Fibroblast of the aortic adventitia (primary cell): ENCODE data around the gene PDE1A. TPM values are rescaled to one million over a fixed set of nuclear protein-coding genes. Genes with fewer than 3 reads are reported as not detected.

Experiments
- DNase-seq: peaks from one replicate; pipeline ENCODE4 v3.0.0-alpha.2; 2010; ENCODE audit warnings: low read depth
- H3K4me3 ChIP-seq: 2 replicates; pipeline ENCODE4 v1.5.1; 2011; ENCODE audit warnings: low read depth, mild to moderate bottlenecking, control low read depth, low read length, moderate library complexity
- total RNA-seq: library from RNA; depleted of rRNA; stranded (reverse); fragments of >200 nt; gene quantifications from 2 replicates; pipeline ENCODE4 v1.2.3, GENCODE V29; 2012; ENCODE audit warnings: low replicate concordance
- TF ChIP-seq, protein P1 (sequence below): IDR thresholded peaks from 2 replicates; pipeline ENCODE4 v1.5.1; 2011; ENCODE audit warnings: mild to moderate bottlenecking, low read length, control low read depth, inconsistent platforms; ENCODE audit not compliant: insufficient read depth

Gene PDE1A
- total RNA-seq, 1 donor: 18.7 TPM

DNA sequence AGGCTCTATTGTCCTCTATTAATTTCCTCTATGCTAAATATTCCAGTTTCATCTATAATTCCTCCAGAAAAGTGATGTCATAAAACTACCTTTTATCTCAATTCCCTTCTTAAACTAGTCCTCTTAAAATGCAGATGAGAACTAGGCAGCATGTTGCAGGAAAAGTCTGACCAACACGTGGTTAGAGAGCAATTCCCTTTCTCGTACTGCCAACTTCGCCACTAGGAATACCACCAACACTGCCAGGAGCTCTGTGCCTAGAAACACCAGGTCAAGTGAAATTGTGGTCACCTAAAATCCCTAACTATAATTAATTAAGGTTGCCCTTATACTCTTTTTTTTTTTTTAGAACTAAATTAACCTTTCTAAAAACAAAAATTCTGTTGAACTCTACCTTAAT is 313.5 kb downstream of the PDE1A start:
- DNase-seq: no peak
- TF ChIP-seq, protein P1, sequence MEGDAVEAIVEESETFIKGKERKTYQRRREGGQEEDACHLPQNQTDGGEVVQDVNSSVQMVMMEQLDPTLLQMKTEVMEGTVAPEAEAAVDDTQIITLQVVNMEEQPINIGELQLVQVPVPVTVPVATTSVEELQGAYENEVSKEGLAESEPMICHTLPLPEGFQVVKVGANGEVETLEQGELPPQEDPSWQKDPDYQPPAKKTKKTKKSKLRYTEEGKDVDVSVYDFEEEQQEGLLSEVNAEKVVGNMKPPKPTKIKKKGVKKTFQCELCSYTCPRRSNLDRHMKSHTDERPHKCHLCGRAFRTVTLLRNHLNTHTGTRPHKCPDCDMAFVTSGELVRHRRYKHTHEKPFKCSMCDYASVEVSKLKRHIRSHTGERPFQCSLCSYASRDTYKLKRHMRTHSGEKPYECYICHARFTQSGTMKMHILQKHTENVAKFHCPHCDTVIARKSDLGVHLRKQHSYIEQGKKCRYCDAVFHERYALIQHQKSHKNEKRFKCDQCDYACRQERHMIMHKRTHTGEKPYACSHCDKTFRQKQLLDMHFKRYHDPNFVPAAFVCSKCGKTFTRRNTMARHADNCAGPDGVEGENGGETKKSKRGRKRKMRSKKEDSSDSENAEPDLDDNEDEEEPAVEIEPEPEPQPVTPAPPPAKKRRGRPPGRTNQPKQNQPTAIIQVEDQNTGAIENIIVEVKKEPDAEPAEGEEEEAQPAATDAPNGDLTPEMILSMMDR: no peak
- no peak overlapping the region for H3K4me3 ChIP-seq

DNA sequence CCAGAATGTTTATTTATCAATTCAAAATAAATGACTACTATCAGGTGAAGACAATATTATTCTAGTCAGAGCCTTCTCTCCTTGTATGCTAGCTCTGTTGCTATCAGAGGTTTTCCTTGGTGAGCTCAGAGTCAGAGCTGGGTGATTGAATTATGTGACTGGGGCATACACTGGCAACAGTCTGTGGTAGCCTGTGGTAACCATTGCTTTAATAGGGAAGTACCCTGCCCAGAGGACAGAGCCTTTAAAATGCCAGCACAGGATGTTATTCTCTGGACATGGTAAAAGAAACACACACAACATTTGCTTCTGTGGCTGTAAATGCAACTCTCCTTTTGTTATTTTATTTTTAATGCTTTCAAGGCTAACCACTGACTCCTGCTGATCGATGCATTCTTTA is 316.5 kb downstream of the PDE1A start:
- TF ChIP-seq, protein P1: no peak
- no peak for DNase-seq
- no peak overlapping the region for H3K4me3 ChIP-seq

DNA sequence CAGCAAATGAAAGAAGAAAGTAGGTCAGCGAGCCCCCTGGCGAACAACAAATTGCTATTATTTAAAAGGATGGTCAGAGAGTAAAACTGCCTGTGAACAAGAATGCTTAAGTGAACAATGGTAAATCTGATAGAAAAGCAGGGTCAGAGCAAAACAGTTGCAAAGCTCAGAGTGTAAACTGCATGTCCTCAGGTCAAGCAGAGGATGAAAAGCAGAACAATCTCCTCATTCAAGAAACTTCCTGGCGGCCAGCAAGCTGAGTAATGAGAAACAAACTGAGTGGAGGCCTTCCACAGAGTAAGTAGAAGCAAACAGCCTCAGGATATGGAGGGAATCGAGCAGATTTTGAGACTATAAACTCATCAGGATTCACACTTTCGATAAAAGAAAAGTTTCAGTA is 323.3 kb downstream of the PDE1A start:
- no peak for DNase-seq
- no peak overlapping the region for H3K4me3 ChIP-seq
- TF ChIP-seq, protein P1: no peak

DNA sequence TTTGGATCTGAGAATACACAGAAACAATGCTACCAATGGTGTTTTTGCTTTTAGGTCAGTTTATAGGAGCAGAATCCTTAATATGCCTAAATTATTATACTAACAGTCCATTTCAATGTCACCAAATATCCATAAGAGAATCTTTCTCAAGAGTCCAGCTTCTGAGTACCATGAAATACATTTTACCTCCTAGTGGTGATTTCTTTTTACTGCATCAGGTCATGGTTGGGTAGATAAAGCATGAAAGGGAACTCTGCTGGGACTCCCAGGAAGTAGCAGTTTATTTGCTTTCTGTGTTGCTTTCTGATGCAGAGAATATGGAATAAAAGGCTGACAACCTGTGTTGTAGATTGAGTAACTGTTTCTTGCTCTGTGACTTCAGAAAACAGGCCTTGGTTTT is 325.6 kb downstream of the PDE1A start:
- DNase-seq: no peak
- TF ChIP-seq, protein P1: peak; percentile 14
- no peak overlapping the region for H3K4me3 ChIP-seq

DNA sequence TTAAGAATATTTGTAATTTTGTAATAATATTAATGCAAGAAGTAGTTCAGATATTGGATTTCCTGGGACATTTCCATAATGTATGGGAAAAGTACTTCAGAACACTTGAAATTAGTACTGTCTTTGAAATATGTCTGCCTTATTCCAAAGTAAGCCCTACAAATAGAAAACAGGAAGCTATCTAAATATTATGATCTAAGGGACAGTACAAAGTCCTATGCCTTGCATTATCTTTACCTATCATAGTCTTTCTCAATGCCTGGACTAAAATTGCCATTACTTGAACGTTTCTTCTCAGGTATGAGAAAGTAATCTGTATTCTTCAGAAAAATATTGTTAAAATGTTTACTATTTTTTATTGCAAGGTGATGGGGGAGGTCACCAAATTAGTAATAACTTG is 328.2 kb downstream of the PDE1A start:
- H3K4me3 ChIP-seq: no peak overlapping the region
- TF ChIP-seq, protein P1: no peak
- DNase-seq: no peak

DNA sequence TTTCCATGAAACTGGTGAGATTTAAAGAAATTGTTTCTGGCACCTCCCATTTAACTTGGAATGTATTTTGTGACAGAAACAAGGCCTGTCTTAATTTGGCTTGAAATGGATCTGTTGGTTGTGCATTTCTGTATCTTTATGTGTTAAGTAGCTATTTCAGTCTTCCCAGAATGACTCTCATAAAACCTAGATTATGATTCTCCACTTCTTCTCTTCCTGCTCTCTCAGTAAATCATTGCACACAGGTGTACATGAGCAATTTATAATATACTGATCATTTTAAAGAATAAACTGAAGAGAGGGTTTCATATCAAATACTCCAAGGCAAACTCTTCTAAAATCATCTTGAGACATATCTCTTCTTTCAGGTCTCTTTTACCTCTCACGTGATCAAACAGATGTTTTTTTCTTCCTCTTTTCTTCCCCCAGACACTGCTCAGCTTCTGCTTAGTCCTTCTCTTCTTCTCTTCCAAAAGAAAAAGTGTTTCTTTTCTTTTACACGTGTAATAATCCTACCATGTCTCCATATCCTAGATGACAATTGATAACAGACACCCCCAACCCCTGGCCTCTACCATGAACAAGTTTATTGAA is 329.2 kb downstream of the PDE1A start:
- TF ChIP-seq, protein P1: no peak
- no peak overlapping the region for H3K4me3 ChIP-seq
- DNase-seq: no peak

DNA sequence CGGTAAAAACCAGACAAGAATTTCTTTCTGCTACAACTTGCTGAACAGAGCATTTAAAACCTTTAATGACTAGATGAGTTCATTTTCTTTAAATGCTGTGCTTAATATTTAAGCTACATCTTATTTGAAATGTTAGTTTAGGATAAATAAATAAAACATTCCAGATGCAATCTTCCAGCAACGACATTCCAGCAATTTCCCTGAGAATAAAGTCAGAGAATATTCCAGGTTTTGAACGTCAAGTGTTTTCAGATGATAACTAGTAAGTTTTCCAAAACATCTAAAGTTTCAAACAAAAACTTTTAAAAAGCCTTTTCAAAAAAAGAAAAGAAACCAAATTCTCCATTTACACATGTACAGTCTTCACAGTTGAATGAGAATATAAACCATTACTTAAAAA is 336.4 kb downstream of the PDE1A start:
- TF ChIP-seq, protein P1: no peak
- H3K4me3 ChIP-seq: no peak overlapping the region
- DNase-seq: no peak
